ENCODE results near the gene TTF2. TPM values are rescaled to one million over a fixed set of nuclear protein-coding genes. Genes with fewer than 3 reads are reported as not detected.

TTF2 gene
- total RNA-seq = 10 to 100 TPM; 96.6 to 96.7 TPM

- POLR2A ChIA-PET = interaction anchor here (0.6 to 2.2 kb wide), 17 partner anchors 12 to 553 kb away, joined by 3 to 23 read pairs (median 4); partner anchors contain the start of gene CD2
- CTCF ChIA-PET = interaction anchor here (0.8 to 2.4 kb wide), 14 partner anchors 9 to 464 kb away, joined by 3 to 10 read pairs (median 4); no protein-coding TSS in a partner anchor
These were observed at the start of gene TTF2 for GRCh38 chr1:117059678-117060440. TSS of gene TTF2 (plus strand) at chr1:117060326. CDS start at chr1:117060347, 21 bp downstream.

- POLR2A ChIA-PET = no interaction called here
These were observed 48.8 kb upstream of the TTF2 start for GRCh38 chr1:117011334-117011733.

GRCh38 chr1:117013309-117013858 lies 46.7 kb upstream of the TTF2 start:
- ChIA-PET CTCF (interaction anchor here (0.9 kb wide), 1 partner anchor 78 kb away, joined by 3 read pairs; no protein-coding TSS in a partner anchor), POLR2A (no interaction called here)

More at GRCh38 chr1:117011334-117011733, 48.8 kb upstream of the TTF2 start:
- CTCF ChIA-PET = no interaction called here

- ChIA-PET CTCF (interaction anchor here (0.5 to 0.9 kb wide), 2 partner anchors 69 to 79 kb away, joined by 3 to 4 read pairs; no protein-coding TSS in a partner anchor), POLR2A (no interaction called here)
These were observed 45.9 kb upstream of the TTF2 start for GRCh38 chr1:117014209-117014608.

GRCh38 chr1:117015724-117016123 lies 44.4 kb upstream of the TTF2 start:
- ChIA-PET POLR2A (no interaction called here), CTCF (no interaction called here)

- ChIA-PET CTCF (interaction anchor here (0.6 kb wide), 1 partner anchor 112 kb away, joined by 3 read pairs; no protein-coding TSS in a partner anchor), POLR2A (no interaction called here)
These were observed 43.1 kb upstream of the TTF2 start for GRCh38 chr1:117017062-117017461.

GRCh38 chr1:117017648-117018047 lies 42.5 kb upstream of the TTF2 start:
- CTCF ChIA-PET = interaction anchor here (0.6 kb wide), 1 partner anchor 112 kb away, joined by 3 read pairs; no protein-coding TSS in a partner anchor

GRCh38 chr1:117020526-117021156 lies 39.5 kb upstream of the TTF2 start:
- ChIA-PET POLR2A (no interaction called here), CTCF (no interaction called here)

More at GRCh38 chr1:117017648-117018047, 42.5 kb upstream of the TTF2 start:
- POLR2A ChIA-PET = no interaction called here

- ChIA-PET CTCF (no interaction called here), POLR2A (no interaction called here)
These were observed 38.0 kb upstream of the TTF2 start for GRCh38 chr1:117022114-117022513.

- ChIA-PET POLR2A (no interaction called here), CTCF (no interaction called here)
These were observed 34.6 kb upstream of the TTF2 start for GRCh38 chr1:117025568-117025967.

GRCh38 chr1:117026361-117026760 lies 33.8 kb upstream of the TTF2 start:
- ChIA-PET POLR2A (no interaction called here), CTCF (no interaction called here)

- CTCF ChIA-PET = no interaction called here
- POLR2A ChIA-PET = no interaction called here
These were observed 30.4 kb upstream of the TTF2 start for GRCh38 chr1:117029685-117030084.

GRCh38 chr1:117030271-117030877 lies 29.8 kb upstream of the TTF2 start:
- CTCF ChIA-PET = no interaction called here

GRCh38 chr1:117032266-117032665 lies 27.9 kb upstream of the TTF2 start:
- POLR2A ChIA-PET = no interaction called here
- CTCF ChIA-PET = no interaction called here

More at GRCh38 chr1:117030271-117030877, 29.8 kb upstream of the TTF2 start:
- POLR2A ChIA-PET = no interaction called here

GRCh38 chr1:117032681-117033539 lies 27.2 kb upstream of the TTF2 start:
- CTCF ChIA-PET = no interaction called here
- POLR2A ChIA-PET = no interaction called here

- POLR2A ChIA-PET = no interaction called here
- CTCF ChIA-PET = no interaction called here
These were observed 26.4 kb upstream of the TTF2 start for GRCh38 chr1:117033772-117034171.

GRCh38 chr1:117034791-117035290 lies 25.3 kb upstream of the TTF2 start:
- POLR2A ChIA-PET = no interaction called here
- CTCF ChIA-PET = no interaction called here

- ChIA-PET POLR2A (no interaction called here), CTCF (no interaction called here)
These were observed 24.1 kb upstream of the TTF2 start for GRCh38 chr1:117036018-117036461.

GRCh38 chr1:117037802-117038201 lies 22.3 kb upstream of the TTF2 start:
- CTCF ChIA-PET = no interaction called here

More at GRCh38 chr1:117037802-117038201, 22.3 kb upstream of the TTF2 start:
- POLR2A ChIA-PET = no interaction called here

All from activated CD8-positive, alpha-beta memory T cell treated with anti-CD3 and anti-CD28 coated beads for 36 hours (primary cell).